ENCODE results near the gene TBC1D22B. TPM values are rescaled to one million over a fixed set of nuclear protein-coding genes. Genes with fewer than 3 reads are reported as not detected.

Gene TBC1D22B
- total and polyA plus RNA-seq, 7 donors = 4.3 to 25.6 (median 9.0) TPM

DNA sequence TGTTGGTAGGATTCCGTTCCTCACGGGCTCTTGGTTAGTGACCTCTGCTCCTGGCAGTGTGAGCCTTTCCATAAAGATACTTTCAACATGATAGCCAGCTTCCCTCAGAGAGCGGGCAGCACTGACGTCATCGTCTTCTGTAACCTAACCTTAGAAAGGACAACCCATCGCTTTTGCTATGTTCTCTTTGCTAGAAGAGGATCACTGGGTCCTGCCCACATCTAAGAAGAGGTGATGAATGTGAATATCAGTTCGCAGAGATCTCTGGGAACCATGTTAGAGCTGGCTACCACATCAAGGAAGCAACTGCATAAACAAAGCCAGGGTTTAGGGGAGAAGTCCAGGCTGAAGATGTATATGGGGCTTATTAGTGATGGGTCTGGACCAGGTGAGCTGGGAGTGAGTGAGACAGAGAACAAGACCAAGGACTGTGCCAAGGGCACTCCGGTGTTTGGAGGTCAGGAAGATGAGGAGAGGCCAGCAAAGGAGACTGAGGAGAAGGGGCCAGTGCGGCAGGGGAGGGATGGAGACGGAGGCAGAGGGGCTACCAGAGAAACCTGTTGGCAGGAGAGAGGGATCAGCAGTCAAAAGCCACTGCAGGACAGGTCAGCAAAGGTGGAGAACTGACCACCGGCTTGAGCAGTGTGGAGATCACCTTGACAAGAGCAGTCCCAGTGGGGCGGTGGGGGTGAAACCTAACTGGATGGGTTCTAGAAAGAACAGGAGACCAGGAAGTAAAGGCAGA is 47.9 kb upstream of the TBC1D22B start:
- Histone ChIP-seq H3K9me3 (no peaks in the 10 kb centered on the region), H3K36me3 (ENCODE audit: insufficient read depth in 1 of 2, low read depth in 1 of 2) (no peaks in the 10 kb centered on the region), H3K27ac (no peak overlapping the region), H3K27me3 (ENCODE audit: insufficient read depth in 3 of 3, low read length in 2 of 3) (no peaks in the 10 kb centered on the region), H3K4me3 (no peak overlapping the region), H3K4me1 (no peaks in the 10 kb centered on the region)
- ATAC-seq (peak in 1 of 4 donors; percentile 16), DNase-seq (no peak)
- intact Hi-C loops (cut with DNase I) = loop anchor here (1.0 to 10.0 kb wide), 5 partner anchors 37 to 445 kb away; partner anchors contain the start of gene C6orf89 (in 2 of the 2)
- WGBS, 3 donors = 87 to 88% (median 88%) methylated on average over 12 of the region's 12 CpGs
- TF ChIP-seq, protein P1, sequence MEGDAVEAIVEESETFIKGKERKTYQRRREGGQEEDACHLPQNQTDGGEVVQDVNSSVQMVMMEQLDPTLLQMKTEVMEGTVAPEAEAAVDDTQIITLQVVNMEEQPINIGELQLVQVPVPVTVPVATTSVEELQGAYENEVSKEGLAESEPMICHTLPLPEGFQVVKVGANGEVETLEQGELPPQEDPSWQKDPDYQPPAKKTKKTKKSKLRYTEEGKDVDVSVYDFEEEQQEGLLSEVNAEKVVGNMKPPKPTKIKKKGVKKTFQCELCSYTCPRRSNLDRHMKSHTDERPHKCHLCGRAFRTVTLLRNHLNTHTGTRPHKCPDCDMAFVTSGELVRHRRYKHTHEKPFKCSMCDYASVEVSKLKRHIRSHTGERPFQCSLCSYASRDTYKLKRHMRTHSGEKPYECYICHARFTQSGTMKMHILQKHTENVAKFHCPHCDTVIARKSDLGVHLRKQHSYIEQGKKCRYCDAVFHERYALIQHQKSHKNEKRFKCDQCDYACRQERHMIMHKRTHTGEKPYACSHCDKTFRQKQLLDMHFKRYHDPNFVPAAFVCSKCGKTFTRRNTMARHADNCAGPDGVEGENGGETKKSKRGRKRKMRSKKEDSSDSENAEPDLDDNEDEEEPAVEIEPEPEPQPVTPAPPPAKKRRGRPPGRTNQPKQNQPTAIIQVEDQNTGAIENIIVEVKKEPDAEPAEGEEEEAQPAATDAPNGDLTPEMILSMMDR (IDR thresholded peaks at IDR 0.05) = no peak

GRCh38 chr6:37210313-37210968 is 47.1 kb upstream of the TBC1D22B start:
- H3K27me3 ChIP-seq (ENCODE audit: insufficient read depth in 3 of 3, low read length in 2 of 3) = no peaks in the 10 kb centered on the region
- WGBS, 3 donors = 46 to 64% (median 56%) methylated on average over 7 of the region's 7 CpGs
- no peak overlapping the region for H3K27ac ChIP-seq
- H3K4me1 ChIP-seq = no peaks in the 10 kb centered on the region
- no peaks in the 10 kb centered on the region for H3K9me3 ChIP-seq
- no peak overlapping the region for H3K4me3 ChIP-seq
- intact Hi-C loops (cut with DNase I) = loop anchor here (1.0 to 10.0 kb wide), 3 partner anchors 188 to 326 kb away; partner anchors contain the start of gene C6orf89 (in 1 of the 2)
- TF ChIP-seq, protein P1 (IDR thresholded peaks at IDR 0.05) = peak; percentile 95
- no peaks in the 10 kb centered on the region for H3K36me3 ChIP-seq (ENCODE audit: insufficient read depth in 1 of 2, low read depth in 1 of 2)
- DNase-seq (no peak), ATAC-seq (peak; percentile 84 to 95 (median 92))

DNA sequence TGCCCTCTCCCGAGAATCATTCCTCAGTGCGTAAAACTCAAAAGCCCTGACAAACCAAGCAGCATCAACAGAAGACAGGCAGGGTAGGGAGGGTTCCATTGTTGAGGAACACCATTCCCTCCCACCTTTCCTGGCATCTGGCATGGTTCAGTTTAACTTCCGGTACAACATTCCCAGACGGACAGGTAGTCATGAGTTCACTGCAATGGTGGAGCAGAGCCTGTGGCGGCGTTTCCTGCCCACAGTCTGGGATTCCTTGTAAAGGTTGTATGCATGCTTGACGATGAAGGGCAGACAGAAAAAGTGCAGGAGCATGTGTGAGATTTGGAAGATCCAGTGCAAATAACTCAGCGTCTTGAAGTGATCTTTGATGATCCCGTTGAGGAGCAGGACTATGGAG is 45.3 kb upstream of the TBC1D22B start:
- 85 to 88% (median 86%) methylated on average over 9 of the region's 9 CpGs for WGBS, 3 donors
- H3K9me3 ChIP-seq = no peaks in the 10 kb centered on the region
- no peaks in the 10 kb centered on the region for H3K36me3 ChIP-seq (ENCODE audit: insufficient read depth in 1 of 2, low read depth in 1 of 2)
- H3K4me1 ChIP-seq = no peaks in the 10 kb centered on the region
- H3K4me3 ChIP-seq = no peak overlapping the region
- intact Hi-C loops (cut with DNase I) = loop anchor here (5.0 to 10.0 kb wide), 2 partner anchors 190 to 327 kb away; partner anchors contain the start of gene C6orf89 (in 1 of the 2)
- DNase-seq (no peak), ATAC-seq (no peak)
- TF ChIP-seq, protein P1 (IDR thresholded peaks at IDR 0.05) = no peak
- no peaks in the 10 kb centered on the region for H3K27me3 ChIP-seq (ENCODE audit: insufficient read depth in 3 of 3, low read length in 2 of 3)
- H3K27ac ChIP-seq = no peak overlapping the region

DNA sequence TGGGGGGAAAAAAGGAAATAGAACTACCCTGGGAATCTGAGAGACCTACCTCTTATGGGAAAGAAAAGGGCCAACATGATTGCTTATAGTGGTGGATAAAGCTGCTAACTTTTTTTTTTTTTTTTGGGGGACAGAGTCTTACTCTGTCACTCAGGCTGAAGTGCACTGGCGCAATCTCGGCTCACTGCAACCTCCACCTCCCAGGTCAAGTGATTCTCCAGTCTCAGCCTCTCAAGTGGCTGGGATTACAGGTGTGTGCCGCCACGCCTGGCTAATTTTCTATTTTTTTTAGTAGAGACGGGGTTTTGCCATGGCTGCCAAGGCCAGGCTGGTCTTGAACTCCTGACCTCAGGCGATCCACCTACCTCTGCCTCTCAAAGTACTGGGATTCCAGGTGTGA is 39.5 kb upstream of the TBC1D22B start:
- intact Hi-C loops (cut with DNase I) = loop anchor here in 1 of 2 donors (5.0 to 10.0 kb wide), 2 partner anchors 333 to 451 kb away; partner anchors contain the start of gene C6orf89
- no peak for ATAC-seq
- Histone ChIP-seq H3K36me3 (ENCODE audit: insufficient read depth in 1 of 2, low read depth in 1 of 2) (no peaks in the 10 kb centered on the region), H3K27me3 (ENCODE audit: insufficient read depth in 3 of 3, low read length in 2 of 3) (no peaks in the 10 kb centered on the region), H3K4me3 (no peak overlapping the region), H3K9me3 (no peaks in the 10 kb centered on the region), H3K4me1 (peaks cover 5% of the 10 kb centered on the region), H3K27ac (no peak overlapping the region)
- DNase-seq = no peak
- WGBS, 3 donors = 90 to 97% (median 96%) methylated on average over 6 of the region's 6 CpGs
- TF ChIP-seq, protein P1 (IDR thresholded peaks at IDR 0.05) = no peak

Data from psoas muscle (tissue), 8 donors.